Cardiac fibroblast (primary cell): ENCODE data around the gene FAM177B.

Experiments used
- DNase-seq, 2 donors: peaks; one replicate each; pipeline versions ENCODE4 v3.0.0 to v3.0.0-alpha.2; 2010; ENCODE audit warnings: low read depth in 2 of 2
- H3K4me3 ChIP-seq, 2 donors: replicated peaks in 1 of 2; 1 replicate in 1 of 2; 2 replicates in 1 of 2; pipeline ENCODE4 v1.5.1; 2011; ENCODE audit warnings: low read depth in 2 of 2, low read length in 2 of 2, mild to moderate bottlenecking in 2 of 2, moderate library complexity in 1 of 2
- CTCF ChIP-seq: IDR thresholded peaks from one replicate; pipeline ENCODE4 v1.5.1; 2011; ENCODE audit warnings: low read depth, mild to moderate bottlenecking, low read length, inconsistent platforms

Gene FAM177B

GRCh38 chr1:222736972-222737371 is at the start of gene FAM177B:
FAM177B (plus strand) TSS chr1:222737202; CDS start chr1:222746546, 9,344 bp downstream.
- DNase-seq, result no peak
- TF ChIP-seq CTCF, result no peak
- H3K4me3 ChIP-seq, result no peak within 1 kb of the TSS

GRCh38 chr1:222691016-222691415 is 46.0 kb upstream of the FAM177B start:
- no peak for DNase-seq
- H3K4me3 ChIP-seq, result no peak overlapping the region
- TF ChIP-seq CTCF, result no peak

GRCh38 chr1:222694927-222695326 is 42.1 kb upstream of the FAM177B start:
- TF ChIP-seq CTCF, result no peak
- DNase-seq, result no peak
- H3K4me3 ChIP-seq, result no peak overlapping the region

- no peak for TF ChIP-seq CTCF
- H3K4me3 ChIP-seq, result no peak overlapping the region
- no peak for DNase-seq
Measured at GRCh38 chr1:222696741-222697140, 40.3 kb upstream of the FAM177B start.

GRCh38 chr1:222697203-222697602 is 39.8 kb upstream of the FAM177B start:
- TF ChIP-seq CTCF, result no peak

GRCh38 chr1:222697826-222698225 is 39.2 kb upstream of the FAM177B start:
- no peak for TF ChIP-seq CTCF
- DNase-seq, result peak; percentile 48 to 74
- no peak overlapping the region for H3K4me3 ChIP-seq

More at GRCh38 chr1:222697203-222697602, 39.8 kb upstream of the FAM177B start:
- DNase-seq, result no peak
- no peak overlapping the region for H3K4me3 ChIP-seq

GRCh38 chr1:222702210-222702609 is 34.8 kb upstream of the FAM177B start:
- no peak for DNase-seq
- no peak for TF ChIP-seq CTCF
- no peak overlapping the region for H3K4me3 ChIP-seq
